HFFc6 (cell line): Measurements from ENCODE around the gene CNOT1. TPM values are rescaled to one million over a fixed set of nuclear protein-coding genes. Genes with fewer than 3 reads are reported as not detected.

Experiments
- DNase-seq: peaks from one replicate; pipeline ENCODE4 v3.0.0-alpha.2; 2018
- H3K27ac Mint-ChIP-seq: 2 replicates; pipeline ENCODE4 v1.8.0; 2020; ENCODE audit warnings: mild to moderate bottlenecking, mixed read lengths
- H3K27me3 Mint-ChIP-seq: 2 replicates; pipeline ENCODE4 v1.8.0; 2021; ENCODE audit warnings: mild to moderate bottlenecking, moderate library complexity, mixed read lengths; ENCODE audit not compliant: insufficient read depth
- H3K36me3 Mint-ChIP-seq: 2 replicates; pipeline ENCODE4 v1.8.0; 2021; ENCODE audit warnings: low read depth, mixed read lengths
- H3K4me1 Mint-ChIP-seq: 2 replicates; pipeline ENCODE4 v1.8.0; 2020; ENCODE audit warnings: low read depth, mixed read lengths
- H3K4me3 Mint-ChIP-seq: 2 replicates; pipeline ENCODE4 v1.8.0; 2020; ENCODE audit warnings: mild to moderate bottlenecking, moderate library complexity, mixed read lengths
- H3K9me3 Mint-ChIP-seq: 2 replicates; pipeline ENCODE4 v1.8.0; 2020; ENCODE audit warnings: mild to moderate bottlenecking, mixed read lengths
- total RNA-seq, 6 experiments: library from RNA; stranded (reverse); fragmentation: NEBNext Ultra II Directional; extraction: Animal tissue kit (Norgen Biotek cat#: 25700); gene quantifications; 2 replicates in 1 of 6; 3 replicates in 5 of 6; pipeline ENCODE4 v1.2.3, GENCODE V29; 2021
- TF ChIP-seq, protein P1 (sequence below): fragments of 200-600 bp; sonication (generic); IDR thresholded peaks from 2 replicates; pipeline ENCODE4 v1.5.0; 2021; ENCODE audit warnings: antibody characterized with exemption, mild to moderate bottlenecking

CNOT1 gene
- total RNA-seq, 6 experiments from 2014 or later = 114 to 139 (median 121) TPM

DNA sequence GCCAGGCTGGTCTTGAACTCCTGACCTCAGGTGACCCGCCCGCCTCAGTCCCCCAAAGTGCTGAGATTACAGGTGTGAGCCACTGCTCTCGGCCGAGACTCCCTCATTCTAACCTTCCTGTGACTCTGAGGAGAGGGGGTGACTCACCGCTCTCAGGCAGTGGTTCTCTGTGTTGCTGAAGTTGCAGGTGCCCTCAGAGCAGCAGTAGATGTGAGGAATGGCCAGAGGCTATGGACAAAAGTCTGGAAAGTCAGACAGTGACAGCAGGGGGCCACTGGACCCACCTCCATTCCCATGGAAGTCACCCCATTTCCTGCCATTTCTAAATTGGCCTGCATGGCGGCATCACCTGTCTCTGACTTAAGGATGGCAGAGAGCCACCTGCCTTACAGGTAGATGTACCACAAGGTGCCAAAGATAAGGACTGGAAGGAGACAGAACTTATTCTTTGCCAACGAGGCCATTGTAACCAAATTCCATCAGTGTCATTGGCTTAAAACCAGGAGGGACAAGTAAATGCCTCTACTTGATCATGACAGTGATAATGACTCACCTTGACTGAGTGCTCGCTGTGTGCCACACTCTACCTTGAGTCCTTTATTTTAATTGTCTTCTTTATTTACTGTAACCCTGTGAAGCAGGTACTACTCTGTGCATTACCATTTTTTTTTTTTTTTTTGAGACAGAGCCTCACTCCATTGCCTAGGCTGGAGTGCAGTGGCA is 15.3 kb upstream of the CNOT1 start:
- TF ChIP-seq, protein P1, sequence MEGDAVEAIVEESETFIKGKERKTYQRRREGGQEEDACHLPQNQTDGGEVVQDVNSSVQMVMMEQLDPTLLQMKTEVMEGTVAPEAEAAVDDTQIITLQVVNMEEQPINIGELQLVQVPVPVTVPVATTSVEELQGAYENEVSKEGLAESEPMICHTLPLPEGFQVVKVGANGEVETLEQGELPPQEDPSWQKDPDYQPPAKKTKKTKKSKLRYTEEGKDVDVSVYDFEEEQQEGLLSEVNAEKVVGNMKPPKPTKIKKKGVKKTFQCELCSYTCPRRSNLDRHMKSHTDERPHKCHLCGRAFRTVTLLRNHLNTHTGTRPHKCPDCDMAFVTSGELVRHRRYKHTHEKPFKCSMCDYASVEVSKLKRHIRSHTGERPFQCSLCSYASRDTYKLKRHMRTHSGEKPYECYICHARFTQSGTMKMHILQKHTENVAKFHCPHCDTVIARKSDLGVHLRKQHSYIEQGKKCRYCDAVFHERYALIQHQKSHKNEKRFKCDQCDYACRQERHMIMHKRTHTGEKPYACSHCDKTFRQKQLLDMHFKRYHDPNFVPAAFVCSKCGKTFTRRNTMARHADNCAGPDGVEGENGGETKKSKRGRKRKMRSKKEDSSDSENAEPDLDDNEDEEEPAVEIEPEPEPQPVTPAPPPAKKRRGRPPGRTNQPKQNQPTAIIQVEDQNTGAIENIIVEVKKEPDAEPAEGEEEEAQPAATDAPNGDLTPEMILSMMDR = no peak
- H3K36me3 Mint-ChIP-seq = no peaks in the 10 kb centered on the region
- no peak overlapping the region for H3K27ac Mint-ChIP-seq
- H3K4me3 Mint-ChIP-seq = no peak overlapping the region
- no peaks in the 10 kb centered on the region for H3K4me1 Mint-ChIP-seq
- H3K9me3 Mint-ChIP-seq = no peaks in the 10 kb centered on the region
- no peak for DNase-seq
- H3K27me3 Mint-ChIP-seq = no peaks in the 10 kb centered on the region; the same call in none of the 2 replicates

- H3K4me1 Mint-ChIP-seq = peaks cover under 1% of the 10 kb centered on the region
- no peak overlapping the region for H3K4me3 Mint-ChIP-seq
- H3K9me3 Mint-ChIP-seq = no peaks in the 10 kb centered on the region
- no peak for DNase-seq
- no peaks in the 10 kb centered on the region for H3K36me3 Mint-ChIP-seq
- TF ChIP-seq, protein P1 = no peak
- H3K27me3 Mint-ChIP-seq = no peaks in the 10 kb centered on the region; the same call in none of the 2 replicates
- H3K27ac Mint-ChIP-seq = no peak overlapping the region
Measured at GRCh38 chr16:58644108-58644507, 14.5 kb upstream of the CNOT1 start.

DNA sequence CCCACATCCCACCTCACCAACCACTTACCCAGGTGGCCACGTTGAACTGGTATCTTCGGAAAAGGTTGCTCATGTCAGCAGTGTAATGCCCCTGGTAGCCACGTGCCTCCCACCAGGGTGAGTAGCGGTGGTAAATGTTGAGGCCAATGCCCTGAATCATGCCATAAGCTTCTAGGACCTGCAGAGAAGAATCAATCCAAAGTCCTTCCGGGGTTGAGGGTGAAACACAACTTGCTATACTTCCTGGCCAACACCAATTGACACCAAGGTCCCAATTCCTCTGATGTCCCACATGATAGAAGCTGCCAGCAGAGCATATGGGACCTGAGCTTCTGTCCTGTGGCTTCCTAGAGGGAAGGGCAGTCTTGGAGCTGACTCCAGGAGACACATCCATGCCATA is 11.3 kb upstream of the CNOT1 start:
- TF ChIP-seq, protein P1 = no peak
- Mint-ChIP-seq H3K4me1 (peaks cover 16% of the 10 kb centered on the region), H3K36me3 (no peaks in the 10 kb centered on the region), H3K9me3 (no peaks in the 10 kb centered on the region), H3K27ac (no peak overlapping the region), H3K27me3 (peaks cover 4% of the 10 kb centered on the region; the same call in 1 of the 2 replicates), H3K4me3 (no peak overlapping the region)
- no peak for DNase-seq

- Mint-ChIP-seq H3K4me1 (peaks cover 16% of the 10 kb centered on the region), H3K36me3 (no peaks in the 10 kb centered on the region), H3K4me3 (no peak overlapping the region), H3K27me3 (peaks cover 4% of the 10 kb centered on the region; the same call in 1 of the 2 replicates), H3K9me3 (no peaks in the 10 kb centered on the region), H3K27ac (no peak overlapping the region)
- TF ChIP-seq, protein P1 = no peak
- DNase-seq = no peak
Measured at GRCh38 chr16:58639836-58640235, 10.2 kb upstream of the CNOT1 start.

DNA sequence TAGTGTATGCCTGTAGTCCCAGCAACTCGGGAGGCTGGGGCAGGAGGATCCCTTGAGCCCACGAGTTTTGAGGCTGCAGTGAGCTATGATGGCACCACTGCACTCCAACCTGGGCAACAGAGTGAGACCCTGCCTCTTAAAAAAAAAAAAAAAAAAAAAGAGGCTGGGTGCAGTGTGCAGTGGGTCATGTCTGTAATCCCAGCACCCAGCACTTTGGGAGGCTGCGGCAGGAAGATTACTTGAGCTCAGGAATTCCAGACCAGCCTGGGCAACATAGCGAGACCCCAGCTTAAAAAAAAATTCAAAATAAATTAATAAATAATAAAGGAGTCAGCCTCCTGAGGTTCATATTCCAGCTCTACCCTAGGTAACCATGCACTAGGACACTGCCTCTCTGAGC is 9.6 kb upstream of the CNOT1 start:
- DNase-seq = no peak
- TF ChIP-seq, protein P1 = no peak
- Mint-ChIP-seq H3K4me3 (no peak overlapping the region), H3K27ac (no peak overlapping the region), H3K27me3 (peaks cover 4% of the 10 kb centered on the region; the same call in 1 of the 2 replicates), H3K4me1 (peaks cover 16% of the 10 kb centered on the region), H3K9me3 (no peaks in the 10 kb centered on the region), H3K36me3 (no peaks in the 10 kb centered on the region)
